GM12878 (cell line): ENCODE data around the gene KRT80. TPM values are rescaled to one million over a fixed set of nuclear protein-coding genes. Genes with fewer than 3 reads are reported as not detected.

Experiments used
- ATAC-seq: fragments of 200-7000 bp; cut with Tn5 transposase; 3 replicates; pipeline ENCODE4 v1.9.1; 2020; ENCODE audit warnings: mild to moderate bottlenecking, moderate library complexity
- BruUV-seq: library from RNA; stranded (reverse); fragments of 400-500 nt; replicated peaks from 2 replicates; lab custom pipeline; 2021; lab: Mats Ljungman, UMichigan
- CTCF ChIA-PET: fragments of 300-600 bp; sonication (Branson Sonifier 250); formaldehyde crosslinking; extraction: SDS; loops from one replicate; lab custom pipeline; 2021; ENCODE audit warnings: inconsistent platforms; lab: Yijun Ruan, JAX
- POLR2A ChIA-PET: fragments of 350-600 bp; formaldehyde crosslinking; extraction: SDS; loops from one replicate; lab custom pipeline; 2021; ENCODE audit warnings: inconsistent platforms; lab: Charles Lee
- RAD21 ChIA-PET: fragments of 300-600 bp; sonication (Branson Sonifier 250); formaldehyde crosslinking; loops from one replicate; lab custom pipeline; 2023; ENCODE audit warnings: antibody characterized with exemption; ENCODE audit not compliant: unreplicated experiment; lab: Charles Lee
- SMC1A ChIA-PET: fragments of 300-600 bp; sonication (Branson Sonifier 250); formaldehyde crosslinking; loops from one replicate; lab custom pipeline; 2023; ENCODE audit not compliant: unreplicated experiment, uncharacterized antibody; lab: Charles Lee
- DNase-seq: peaks from one replicate; pipeline ENCODE4 v3.0.0-alpha.2; 2011; ENCODE audit warnings: low read depth, low spot score
- FAIRE-seq: peaks from 3 replicates; lab custom pipeline; 2011; peaks lifted over from hg19 to GRCh38; lab: Jason Lieb, UNC
- H2AFZ ChIP-seq: 2 replicates; pipeline ENCODE4 v1.6.0; 2011; ENCODE audit warnings: low read depth, low read length, control low read depth; ENCODE audit not compliant: control insufficient read depth
- H3K27ac ChIP-seq: 2 replicates; pipeline ENCODE4 v1.5.1; 2011; ENCODE audit warnings: control low read depth; ENCODE audit not compliant: control insufficient read depth, insufficient read depth
- H3K27me3 ChIP-seq, 2 experiments: replicated peaks in 1 of 2; 2 replicates each; pipeline versions ENCODE4 v1.6.0 to v1.6.1; 2011; ENCODE audit warnings: low read length in 1 of 2; ENCODE audit not compliant: control insufficient read depth in 2 of 2, insufficient read depth in 2 of 2
- H3K36me3 ChIP-seq, 2 experiments: 2 replicates each; pipeline ENCODE4 v1.5.1; 2011; ENCODE audit warnings: low read length in 1 of 2; ENCODE audit not compliant: control insufficient read depth in 2 of 2, insufficient read depth in 2 of 2
- H3K4me1 ChIP-seq: 2 replicates; pipeline ENCODE4 v1.6.1; 2011; ENCODE audit warnings: mild to moderate bottlenecking, low read length, moderate library complexity, mixed read lengths; ENCODE audit not compliant: control insufficient read depth, insufficient read depth
- H3K4me2 ChIP-seq: 2 replicates; pipeline ENCODE4 v1.6.0; 2011; ENCODE audit warnings: control low read depth; ENCODE audit not compliant: control insufficient read depth, insufficient read depth
- H3K4me3 ChIP-seq: fragments of 200-600 bp; sonication (generic); 2 replicates; pipeline ENCODE4 v1.5.1; 2016
- H3K79me2 ChIP-seq: 2 replicates; pipeline ENCODE4 v1.6.0; 2011; ENCODE audit warnings: low read length; ENCODE audit not compliant: control insufficient read depth, insufficient read depth
- H3K9ac ChIP-seq: 2 replicates; pipeline ENCODE4 v1.8.0; 2011; ENCODE audit warnings: low read length, control low read depth, mixed read lengths; ENCODE audit not compliant: control insufficient read depth, insufficient read depth
- H3K9me3 ChIP-seq: replicated peaks from 3 replicates; pipeline ENCODE4 v1.5.1; 2011; ENCODE audit warnings: mild to moderate bottlenecking, low read length; ENCODE audit not compliant: control insufficient read depth, insufficient read depth
- H4K20me1 ChIP-seq: 2 replicates; pipeline ENCODE4 v1.6.0; 2011; ENCODE audit not compliant: control insufficient read depth, insufficient read depth
- CBFB ChIP-seq: IDR thresholded peaks from 2 replicates; pipeline ENCODE4 v1.6.1; 2016; ENCODE audit warnings: antibody characterized with exemption, low read depth
- CBX5 ChIP-seq: sonication (generic); IDR thresholded peaks from 2 replicates; pipeline ENCODE4 v1.6.1; 2016; ENCODE audit warnings: low read depth, moderate library complexity, mild to moderate bottlenecking, inconsistent platforms
- CHD4 ChIP-seq: fragments of 200-600 bp; sonication (generic); IDR thresholded peaks from 2 replicates; pipeline ENCODE4 v1.6.1; 2016; ENCODE audit warnings: mild to moderate bottlenecking
- E2F8 ChIP-seq: fragments of 450-650 bp; IDR thresholded peaks from 2 replicates; pipeline ENCODE4 v1.6.1; 2018; ENCODE audit warnings: mild to moderate bottlenecking, low read depth, moderate library complexity; ENCODE audit not compliant: partially characterized antibody
- HDAC2 ChIP-seq: fragments of 200-600 bp; sonication (generic); IDR thresholded peaks from 2 replicates; pipeline ENCODE4 v1.6.1; 2017
- HDAC6 ChIP-seq: fragments of 200-600 bp; sonication (generic); IDR thresholded peaks from one replicate; pipeline ENCODE4 v1.8.0; 2017; ENCODE audit warnings: antibody characterized with exemption; ENCODE audit not compliant: unreplicated experiment
- IRF4 ChIP-seq: IDR thresholded peaks from 2 replicates; pipeline ENCODE4 v1.6.1; 2011; ENCODE audit warnings: low read depth, low read length
- MEF2B ChIP-seq: fragments of 450-650 bp; IDR thresholded peaks from 2 replicates; pipeline ENCODE4 v1.6.1; 2018; ENCODE audit warnings: mild to moderate bottlenecking, moderate library complexity; ENCODE audit not compliant: partially characterized antibody, poor library complexity, severe bottlenecking
- MXI1 ChIP-seq: fragments of 150-350 bp; IDR thresholded peaks from 2 replicates; pipeline ENCODE4 v1.6.1; 2011; ENCODE audit warnings: low read depth, mild to moderate bottlenecking, inconsistent platforms, low read length, improper control_type of control experiment
- NFXL1 ChIP-seq: fragments of 450-650 bp; IDR thresholded peaks from 2 replicates; pipeline ENCODE4 v1.6.1; 2017; ENCODE audit warnings: antibody characterized with exemption, mild to moderate bottlenecking, borderline replicate concordance
- NR2F1 ChIP-seq: fragments of 450-650 bp; conservative IDR thresholded peaks from 2 replicates; pipeline ENCODE4 v1.6.1; 2017; ENCODE audit warnings: mild to moderate bottlenecking
- PKNOX1 ChIP-seq: fragments of 450-650 bp; IDR thresholded peaks from 2 replicates; pipeline ENCODE4 v1.6.1; 2016; ENCODE audit warnings: mild to moderate bottlenecking
- TARDBP ChIP-seq: IDR thresholded peaks from 2 replicates; pipeline ENCODE4 v1.6.1; 2016; ENCODE audit warnings: borderline replicate concordance
- TBL1XR1 ChIP-seq: IDR thresholded peaks from 2 replicates; pipeline ENCODE4 v1.6.1; 2012; ENCODE audit warnings: low read depth, low read length, improper control_type of control experiment
- WGBS: methylation state at CpG from one replicate; pipeline ENCODE4 v1.1.6; 2016; ENCODE audit warnings: low lambda C conversion rate; ENCODE audit not compliant: insufficient replicate concordance, insufficient coverage; ENCODE audit errors: missing lambda C conversion rate; 5-methylcytosine and 5-hydroxymethylcytosine counted together
- in situ Hi-C: fragments of 300-500 bp; cut with MboI; formaldehyde crosslinking; loops from 9 replicates; pipeline ENCODE4 v1.14.3; 2018; ENCODE audit warnings: mixed read lengths
- intact Hi-C: fragments of 100-400 bp; cut with micrococcal nuclease; formaldehyde crosslinking; loops from one replicate; pipeline ENCODE4 v1.14.2; 2022; ENCODE audit not compliant: unreplicated experiment
- polyA plus RNA-seq, 11 experiments: library from polyadenylated mRNA; depleted of rRNA in 4 of 11; unstranded in 6 of 11; stranded (reverse) in 5 of 11; fragments of >200 nt; fragmentation: Nextera tagmentation in 4 of 11; fragmentation: Illumina TruSeq in 1 of 11; extraction: Ambion mirVana in 4 of 11; extraction: Trizol in 1 of 11; gene quantifications; 1 replicate in 1 of 11; 2 replicates in 10 of 11; pipeline versions ENCODE4 v1.2.1 to v1.2.3, GENCODE V29; 2011 to 2016; ENCODE audit warnings: inconsistent platforms in 2 of 11, missing spikeins in 2 of 11, low read depth in 1 of 11
- total RNA-seq, 4 experiments: library from RNA; depleted of rRNA in 3 of 4; stranded (reverse); fragments of >200 nt in 3 of 4; fragmentation: Illumina TruSeq in 1 of 4; extraction: Trizol in 1 of 4; gene quantifications; 2 replicates each; pipeline versions ENCODE4 v1.2.1 to v1.2.3, GENCODE V29; 2013 to 2021
- TF ChIP-seq, protein P1 (sequence below): IDR thresholded peaks from 2 replicates; pipeline ENCODE4 v1.6.1; 2012; ENCODE audit warnings: low read length, inconsistent platforms

The KRT80 gene
- total and polyA plus RNA-seq, 10 of the 15 experiments (the other 5 are each of a cell fraction or from before 2014, with no cell fraction given) = 0.01 TPM; not detected in 9

DNA sequence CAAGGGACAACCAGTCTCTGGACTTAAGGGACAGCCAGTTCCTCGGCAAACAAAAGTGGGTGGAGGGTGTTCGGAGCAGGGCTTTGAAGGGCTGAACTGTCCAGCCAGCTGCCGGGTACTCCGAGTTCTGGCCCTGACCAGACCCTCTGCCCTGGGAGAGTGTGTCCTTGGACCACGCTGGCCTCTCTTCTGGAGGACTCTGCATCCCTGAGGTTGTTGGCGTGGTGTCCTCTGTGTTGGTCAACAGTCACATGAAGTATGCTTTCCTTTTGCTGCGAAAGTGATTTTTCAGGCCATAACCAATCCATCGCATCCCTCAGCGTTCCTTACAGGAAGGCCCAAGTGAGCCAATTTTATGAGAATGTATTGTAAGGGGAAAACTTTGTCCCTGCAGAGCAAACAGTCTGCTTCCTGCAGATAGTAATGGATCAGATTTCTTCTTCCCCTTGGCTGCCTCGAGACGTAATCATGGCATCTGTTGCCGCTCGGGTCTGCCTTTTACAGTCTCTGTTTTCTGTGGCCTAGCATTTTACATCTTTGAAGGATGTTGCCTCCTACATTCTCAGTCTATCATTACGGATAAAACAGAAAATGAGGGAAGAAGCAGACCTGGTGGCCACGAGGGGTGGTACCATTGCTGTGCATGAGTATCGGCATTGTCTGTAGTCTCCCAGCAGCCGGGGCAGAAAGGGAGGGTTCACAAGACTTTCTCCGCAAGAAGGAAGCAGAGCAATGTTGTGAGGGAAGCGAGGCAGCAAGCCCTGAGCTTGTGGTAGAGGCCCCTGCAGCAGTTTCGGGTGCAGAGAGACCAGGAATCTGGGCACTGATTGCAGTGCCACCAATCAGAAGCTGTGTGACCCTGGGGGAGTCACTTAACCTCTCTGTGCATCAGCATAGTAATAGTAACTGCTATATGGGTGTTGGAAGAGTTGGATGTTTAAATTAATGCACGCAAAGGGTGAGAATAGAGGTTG, 64.9 kb downstream of the KRT80 start:
- H3K9me3 ChIP-seq = no peaks in the 10 kb centered on the region
- H3K79me2 ChIP-seq = no peaks in the 10 kb centered on the region
- no peak overlapping the region for H3K4me3 ChIP-seq
- H2AFZ ChIP-seq = no peak overlapping the region
- POLR2A ChIA-PET = no interaction called here
- no peak overlapping the region for H3K27ac ChIP-seq
- intact Hi-C loops (no loop called here), in situ Hi-C loops (no loop called here)
- CTCF ChIA-PET = interaction anchor here (0.5 to 10.3 kb wide), 6 partner anchors 95 to 672 kb away, joined by 3 to 241 read pairs (median 3); no protein-coding TSS in a partner anchor
- WGBS = 49% methylated on average over 21 of the region's 21 CpGs
- no TSS peak for BruUV-seq
- no peaks in the 10 kb centered on the region for H4K20me1 ChIP-seq
- H3K36me3 ChIP-seq = no peaks in the 10 kb centered on the region
- no peak overlapping the region for H3K4me2 ChIP-seq
- peaks cover 0 to 1% of the 10 kb centered on the region in 2 experiments; a peak in 1 of 4 replicates for H3K27me3 ChIP-seq
- DNase-seq = no peak
- RAD21 ChIA-PET = interaction anchor here (0.9 to 5.8 kb wide), 3 partner anchors 9 to 101 kb away, joined by 3 to 86 read pairs (median 4); no protein-coding TSS in a partner anchor
- SMC1A ChIA-PET = interaction anchor here (1.3 to 11.3 kb wide), 5 partner anchors 9 to 102 kb away, joined by 3 to 320 read pairs (median 4); no protein-coding TSS in a partner anchor
- FAIRE-seq = no peak
- ATAC-seq = no peak
- peaks cover 15% of the 10 kb centered on the region for H3K4me1 ChIP-seq
- H3K9ac ChIP-seq = no peak overlapping the region
- no peak for TF ChIP-seq IRF4
- TF ChIP-seq, protein P1, sequence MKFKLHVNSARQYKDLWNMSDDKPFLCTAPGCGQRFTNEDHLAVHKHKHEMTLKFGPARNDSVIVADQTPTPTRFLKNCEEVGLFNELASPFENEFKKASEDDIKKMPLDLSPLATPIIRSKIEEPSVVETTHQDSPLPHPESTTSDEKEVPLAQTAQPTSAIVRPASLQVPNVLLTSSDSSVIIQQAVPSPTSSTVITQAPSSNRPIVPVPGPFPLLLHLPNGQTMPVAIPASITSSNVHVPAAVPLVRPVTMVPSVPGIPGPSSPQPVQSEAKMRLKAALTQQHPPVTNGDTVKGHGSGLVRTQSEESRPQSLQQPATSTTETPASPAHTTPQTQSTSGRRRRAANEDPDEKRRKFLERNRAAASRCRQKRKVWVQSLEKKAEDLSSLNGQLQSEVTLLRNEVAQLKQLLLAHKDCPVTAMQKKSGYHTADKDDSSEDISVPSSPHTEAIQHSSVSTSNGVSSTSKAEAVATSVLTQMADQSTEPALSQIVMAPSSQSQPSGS = no peak
- TF ChIP-seq NFXL1 = no peak
- no peak for TF ChIP-seq TBL1XR1
- no peak for TF ChIP-seq MXI1
- TF ChIP-seq TARDBP = no peak
- TF ChIP-seq CBFB = no peak
- TF ChIP-seq CHD4 = no peak
- no peak for TF ChIP-seq MEF2B
- no peak for TF ChIP-seq HDAC2
- TF ChIP-seq E2F8 = no peak
- no peak for TF ChIP-seq NR2F1
- no peak for TF ChIP-seq PKNOX1
- TF ChIP-seq HDAC6 = no peak
- no peak for TF ChIP-seq CBX5
